HL-60 (cell line): ENCODE data around the gene FYB2.

Experiments used
- CTCF ChIP-seq: IDR thresholded peaks from one replicate; pipeline ENCODE4 v1.5.1; 2011; ENCODE audit warnings: low read length, control low read depth, inconsistent platforms; ENCODE audit not compliant: insufficient read depth
- POLR2AphosphoS5 ChIP-seq: IDR thresholded peaks from 2 replicates; pipeline ENCODE4 v1.6.1; 2012; ENCODE audit warnings: low read depth
- SPI1 ChIP-seq: IDR thresholded peaks from 2 replicates; pipeline ENCODE4 v1.6.1; 2012; ENCODE audit warnings: low read depth, mild to moderate bottlenecking, borderline replicate concordance

- TF ChIP-seq CTCF (no peak), SPI1 (no peak), POLR2AphosphoS5 (no peak)
Observed at GRCh38 chr1:56719171-56719570, 100.0 kb downstream of the FYB2 start.
